ENCODE results near the gene ILDR2.

ILDR2 gene

GRCh38 chr1:166975361-166976129 is at the start of gene ILDR2:
TSS of gene ILDR2 (minus strand) at chr1:166975540. CDS start at chr1:166975268, 272 bp downstream.
- DNase-seq (ENCODE audit: insufficient read length, low spot score) (no peak), FAIRE-seq (no peak)
- TF ChIP-seq POLR2A (IDR thresholded peaks at IDR 0.05; ENCODE audit: low read depth, low read length) = no peak

GRCh38 chr1:167022384-167022783 is 47.0 kb upstream of the ILDR2 start:
- DNase-seq (ENCODE audit: insufficient read length, low spot score) (no peak), FAIRE-seq (no peak)
- TF ChIP-seq POLR2A (IDR thresholded peaks at IDR 0.05; ENCODE audit: low read depth, low read length) = no peak

DNA sequence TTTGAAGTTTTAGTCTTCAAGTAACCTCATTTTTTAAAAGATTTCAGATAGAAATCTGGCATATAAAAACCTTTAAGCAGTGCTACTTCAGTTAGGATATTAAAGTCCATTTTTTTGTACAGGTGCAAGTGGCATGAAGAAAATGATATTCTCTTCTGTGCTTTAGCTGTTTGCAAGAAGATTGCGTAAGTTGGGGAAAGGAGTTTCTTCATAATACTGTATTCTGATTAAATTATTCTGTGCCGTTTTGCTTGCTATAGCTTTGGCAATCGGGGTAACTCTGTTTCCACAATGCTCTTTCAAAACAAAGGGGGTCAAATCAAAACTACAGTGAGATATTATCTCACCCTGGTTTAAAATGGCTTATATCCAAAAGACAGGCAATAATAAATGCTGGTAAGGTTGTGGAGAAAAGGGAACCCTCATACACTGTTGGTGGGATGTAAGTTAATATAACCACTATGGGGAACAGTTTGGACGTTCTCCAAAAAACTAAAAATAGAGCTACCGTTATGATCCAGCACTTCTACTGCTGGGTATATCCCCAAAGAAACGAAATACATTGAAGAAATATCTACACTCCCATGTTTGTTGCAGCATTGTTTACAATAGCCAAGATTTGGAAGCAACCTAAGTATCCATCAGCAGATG is 40.9 kb upstream of the ILDR2 start:
- FAIRE-seq (no peak), DNase-seq (ENCODE audit: insufficient read length, low spot score) (no peak)
- TF ChIP-seq POLR2A (IDR thresholded peaks at IDR 0.05; ENCODE audit: low read depth, low read length) = no peak

DNA sequence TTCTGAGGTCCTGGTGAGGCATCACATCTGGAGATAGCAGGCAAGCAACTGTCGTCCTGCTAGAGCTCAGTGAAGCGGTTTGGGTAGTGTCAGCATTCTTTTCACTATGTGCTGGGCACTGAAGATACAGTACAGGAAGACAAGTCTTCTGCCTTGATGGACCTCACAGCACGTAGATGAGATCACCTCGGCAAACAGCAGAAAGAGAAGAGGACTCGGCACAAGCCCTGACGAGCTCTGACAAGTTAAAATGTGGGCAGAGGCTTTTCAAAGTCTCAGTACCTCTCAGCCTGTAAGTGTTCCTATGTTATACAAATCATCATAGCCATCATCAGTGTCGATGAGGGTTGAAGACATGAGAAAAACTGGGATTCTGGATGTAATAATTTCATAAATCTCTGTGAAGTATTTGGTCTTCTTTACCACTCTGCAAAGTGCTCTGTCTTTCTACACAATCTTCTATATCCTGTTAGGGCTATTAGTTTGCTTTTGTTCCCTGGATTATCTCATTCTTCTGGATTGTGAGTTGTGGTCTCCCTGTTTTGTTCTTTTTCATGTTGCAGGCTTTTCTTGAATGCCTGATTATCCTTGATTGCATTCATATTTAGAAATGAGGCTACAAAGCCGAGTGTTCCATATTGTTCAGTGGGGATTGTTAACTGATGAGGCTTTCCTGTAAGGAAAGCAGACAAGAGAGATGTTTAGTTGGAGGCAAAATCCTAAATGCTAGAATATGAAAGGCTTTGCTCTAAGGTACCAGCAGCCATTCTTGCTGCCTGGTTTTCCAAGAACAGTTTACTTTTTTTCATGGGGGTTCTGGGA is 38.0 kb upstream of the ILDR2 start:
- TF ChIP-seq POLR2A (IDR thresholded peaks at IDR 0.05; ENCODE audit: low read depth, low read length) = no peak
- no peak for FAIRE-seq
- DNase-seq (ENCODE audit: insufficient read length, low spot score) = no peak

GRCh38 chr1:167012570-167012969 is 37.2 kb upstream of the ILDR2 start:
- no peak for FAIRE-seq
- TF ChIP-seq POLR2A (IDR thresholded peaks at IDR 0.05; ENCODE audit: low read depth, low read length) = no peak
- no peak for DNase-seq (ENCODE audit: insufficient read length, low spot score)

GRCh38 chr1:167011560-167012191 is 36.3 kb upstream of the ILDR2 start:
- no peak for DNase-seq (ENCODE audit: insufficient read length, low spot score)
- no peak for TF ChIP-seq POLR2A (IDR thresholded peaks at IDR 0.05; ENCODE audit: low read depth, low read length)
- no peak for FAIRE-seq

GRCh38 chr1:167003711-167004110 is 28.4 kb upstream of the ILDR2 start:
- DNase-seq (ENCODE audit: insufficient read length, low spot score) = no peak
- no peak for FAIRE-seq
- TF ChIP-seq POLR2A (IDR thresholded peaks at IDR 0.05; ENCODE audit: low read depth, low read length) = no peak

DNA sequence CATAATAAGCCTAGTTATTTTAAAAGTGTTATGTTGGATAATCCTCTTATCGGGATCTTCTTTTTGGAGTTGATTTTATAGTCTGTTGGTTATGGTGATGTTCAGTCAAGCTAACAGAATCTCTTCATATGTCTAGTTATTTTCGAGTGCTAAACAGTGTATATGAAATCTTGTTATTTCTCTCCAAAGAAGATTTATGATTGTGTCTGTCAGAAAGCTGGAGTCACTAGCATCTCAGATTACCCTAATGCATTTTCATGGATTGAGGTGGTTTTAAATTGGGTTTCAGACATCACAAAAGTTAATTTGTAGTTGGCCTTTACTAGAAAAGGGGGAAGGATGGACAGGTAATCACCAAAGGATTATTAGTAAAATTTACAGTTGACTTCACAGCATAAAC is 27.0 kb upstream of the ILDR2 start:
- DNase-seq (ENCODE audit: insufficient read length, low spot score) (no peak), FAIRE-seq (no peak)

DNA sequence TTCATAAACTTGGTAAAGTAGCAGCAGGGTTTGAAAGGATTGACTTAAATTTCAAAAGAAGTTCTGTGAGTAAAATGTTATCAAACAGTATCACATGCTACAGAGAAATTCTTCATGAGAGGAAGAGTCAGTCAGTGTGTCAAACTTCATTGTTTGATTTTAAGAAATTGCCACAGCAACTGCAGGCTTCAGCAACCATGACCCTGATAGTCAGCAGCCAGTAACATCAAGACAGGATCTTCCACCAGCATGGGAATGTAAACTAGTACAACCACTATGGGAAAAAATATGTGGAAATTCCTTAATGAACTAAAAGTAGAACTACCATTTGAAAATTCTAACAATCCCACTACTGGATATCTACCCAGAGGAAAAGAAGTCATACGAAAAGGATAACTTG is 25.2 kb upstream of the ILDR2 start:
- FAIRE-seq = no peak
- no peak for DNase-seq (ENCODE audit: insufficient read length, low spot score)
- no peak for TF ChIP-seq POLR2A (IDR thresholded peaks at IDR 0.05; ENCODE audit: low read depth, low read length)

More for the DNA sequence above, 27.0 kb upstream of the ILDR2 start:
- TF ChIP-seq POLR2A (IDR thresholded peaks at IDR 0.05; ENCODE audit: low read depth, low read length) = no peak

GRCh38 chr1:166999500-167000055 is 24.2 kb upstream of the ILDR2 start:
- FAIRE-seq (no peak), DNase-seq (ENCODE audit: insufficient read length, low spot score) (no peak)
- TF ChIP-seq POLR2A (IDR thresholded peaks at IDR 0.05; ENCODE audit: low read depth, low read length) = no peak

- DNase-seq (ENCODE audit: insufficient read length, low spot score) (no peak), FAIRE-seq (no peak)
- no peak for TF ChIP-seq POLR2A (IDR thresholded peaks at IDR 0.05; ENCODE audit: low read depth, low read length)
These were observed 23.7 kb upstream of the ILDR2 start for GRCh38 chr1:166999075-166999474.

- no peak for FAIRE-seq
These were observed 13.7 kb upstream of the ILDR2 start, which contains the start of gene MAEL for GRCh38 chr1:166988974-166989515. TSS of gene MAEL (plus strand) at chr1:166989280. CDS start at chr1:166989353, 73 bp downstream.

GRCh38 chr1:166981589-166981988 is 6.2 kb upstream of the ILDR2 start:
- TF ChIP-seq POLR2A (IDR thresholded peaks at IDR 0.05; ENCODE audit: low read depth, low read length) = no peak
- FAIRE-seq (no peak), DNase-seq (ENCODE audit: insufficient read length, low spot score) (no peak)

More at GRCh38 chr1:166988974-166989515, 13.7 kb upstream of the ILDR2 start, which contains the start of gene MAEL:
- DNase-seq (ENCODE audit: insufficient read length, low spot score) = no peak
- TF ChIP-seq POLR2A (IDR thresholded peaks at IDR 0.05; ENCODE audit: low read depth, low read length) = no peak
